ENCODE measurements around the gene NRG3. TPM values are rescaled to one million over a fixed set of nuclear protein-coding genes. Genes with fewer than 3 reads are reported as not detected.

The NRG3 gene
- total RNA-seq, result not detected in 2 replicates

GRCh38 chr10:81874875-81875466 is at the start of gene NRG3:
TSS of gene NRG3 (plus strand) at chr10:81875194.

Small RNA genes within 50 kb of the gene (small RNA-seq; reads per million reads assigned to genes)
- not detected for gene RNU6-441P

Data from subcutaneous preadipocyte (primary cell).